Lung (tissue), 12 donors: Measurements from ENCODE around the gene FDPS. TPM values are rescaled to one million over a fixed set of nuclear protein-coding genes. Genes with fewer than 3 reads are reported as not detected.

Experiments used
- ATAC-seq: fragments of 200-7000 bp; cut with Tn5 transposase; one replicate; pipeline ENCODE4 v1.9.1; 2020; ENCODE audit warnings: moderate number of reproducible peaks; ENCODE audit not compliant: insufficient read depth, low FRiP score
- DNase-seq, 3 donors: peaks; one replicate each; pipeline ENCODE4 v3.0.0-alpha.2; 2013 to 2017
- H3K27ac ChIP-seq, 2 donors: one replicate each; pipeline ENCODE4 v1.5.1; 2013; ENCODE audit warnings: mild to moderate bottlenecking in 2 of 2, moderate library complexity in 2 of 2, control low read depth in 1 of 2, inconsistent platforms in 1 of 2, low read depth in 1 of 2, low read length in 1 of 2
- H3K27me3 ChIP-seq, 3 donors: one replicate each; pipeline ENCODE4 v1.5.1; 2013; ENCODE audit warnings: low read length in 2 of 3; ENCODE audit not compliant: control insufficient read depth in 3 of 3, insufficient read depth in 3 of 3
- H3K36me3 ChIP-seq, 4 donors: one replicate each; pipeline ENCODE4 v1.5.1; 2013; ENCODE audit warnings: low read length in 4 of 4, mild to moderate bottlenecking in 1 of 4, moderate library complexity in 1 of 4; ENCODE audit not compliant: control insufficient read depth in 4 of 4, insufficient read depth in 4 of 4
- H3K4me1 ChIP-seq, 5 donors: one replicate each; pipeline ENCODE4 v1.5.1; 2013; ENCODE audit warnings: low read length in 5 of 5, mild to moderate bottlenecking in 2 of 5, moderate library complexity in 1 of 5; ENCODE audit not compliant: control insufficient read depth in 5 of 5, insufficient read depth in 5 of 5
- H3K4me3 ChIP-seq: one replicate; pipeline ENCODE4 v1.5.1; 2013; ENCODE audit warnings: mild to moderate bottlenecking, control low read depth, moderate library complexity
- H3K9ac ChIP-seq, 2 donors: one replicate each; pipeline ENCODE4 v1.5.1; 2013; ENCODE audit warnings: low read length in 2 of 2, control low read depth in 1 of 2; ENCODE audit not compliant: insufficient read depth in 1 of 2
- H3K9me3 ChIP-seq, 4 donors: one replicate each; pipeline ENCODE4 v1.5.1; 2013; ENCODE audit warnings: low read length in 3 of 4, mild to moderate bottlenecking in 1 of 4, moderate library complexity in 1 of 4; ENCODE audit not compliant: control insufficient read depth in 4 of 4, insufficient read depth in 3 of 4
- WGBS, 2 donors: extraction: QIAGEN DNeasy Blood & Tissue Kit; methylation state at CpG; one replicate each; pipeline ENCODE4 v1.1.7; 2013; 5-methylcytosine and 5-hydroxymethylcytosine counted together
- polyA plus RNA-seq, 2 donors: library from polyadenylated mRNA; stranded (reverse); fragments of 200-250 nt; gene quantifications; one replicate each; pipeline ENCODE4 v1.2.1, GENCODE V29; 2013
- total RNA-seq, 2 donors: library from RNA; depleted of rRNA in 1 of 2; stranded (reverse); fragments of >200 nt in 1 of 2; gene quantifications; one replicate each; pipeline ENCODE4 v1.2.1, GENCODE V29; 2014 to 2021
- TF ChIP-seq, protein P1 (sequence below): IDR thresholded peaks from 2 replicates; pipeline ENCODE4 v1.5.1; 2012; ENCODE audit warnings: mild to moderate bottlenecking; ENCODE audit errors: control extremely low read depth, extremely low read depth
- donor health status: control.
- donor health status: control.
- donor health status: Bipolar disorder and iron deficiency.
- donor health status: healthy.
- donor health status: DM: yes; HTN: yes; CAD: no.

The FDPS gene
- total and polyA plus RNA-seq, 4 donors, result 193 to 385 (median 308) TPM

DNA sequence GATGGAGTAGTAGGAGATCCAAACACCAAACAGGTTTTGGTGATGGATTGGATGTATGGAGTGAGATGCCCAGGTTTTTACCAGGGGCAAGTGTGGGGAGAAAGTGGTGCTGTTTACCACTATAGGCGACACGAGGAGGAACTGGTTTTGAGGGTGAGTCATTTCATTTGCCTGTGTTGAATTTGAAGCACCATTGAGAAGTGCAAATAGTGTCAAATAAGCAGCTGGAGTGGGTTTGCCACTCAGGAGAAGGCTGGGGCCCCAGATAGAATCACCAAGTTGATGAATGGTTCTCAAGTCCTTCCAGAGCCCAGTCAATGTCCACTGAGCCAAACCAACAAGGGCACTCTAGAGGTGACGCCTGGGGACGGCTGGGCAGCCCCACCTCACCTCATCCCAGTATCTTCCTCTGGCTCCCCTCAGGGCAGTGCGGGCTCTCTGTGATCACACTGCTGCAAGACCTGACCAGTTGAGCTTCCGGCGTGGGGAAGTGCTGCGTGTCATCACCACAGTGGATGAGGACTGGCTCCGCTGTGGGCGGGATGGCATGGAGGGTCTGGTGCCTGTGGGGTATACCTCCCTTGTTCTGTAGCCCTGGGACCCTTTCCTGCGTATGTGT, 21.4 kb downstream of the FDPS start:
- Histone ChIP-seq H3K4me1 (peaks cover 0 to 9% (median 5%) of the 10 kb centered on the region in 5 donors), H3K36me3 (peaks cover 15 to 24% (median 20%) of the 10 kb centered on the region in 4 donors), H3K9ac (no peak overlapping the region), H3K9me3 (no peaks in the 10 kb centered on the region), H3K4me3 (no peak overlapping the region), H3K27me3 (no peaks in the 10 kb centered on the region), H3K27ac (no peak overlapping the region)
- WGBS, 2 donors, result 74 to 84% methylated on average over 11 of the region's 11 CpGs
- TF ChIP-seq, protein P1, sequence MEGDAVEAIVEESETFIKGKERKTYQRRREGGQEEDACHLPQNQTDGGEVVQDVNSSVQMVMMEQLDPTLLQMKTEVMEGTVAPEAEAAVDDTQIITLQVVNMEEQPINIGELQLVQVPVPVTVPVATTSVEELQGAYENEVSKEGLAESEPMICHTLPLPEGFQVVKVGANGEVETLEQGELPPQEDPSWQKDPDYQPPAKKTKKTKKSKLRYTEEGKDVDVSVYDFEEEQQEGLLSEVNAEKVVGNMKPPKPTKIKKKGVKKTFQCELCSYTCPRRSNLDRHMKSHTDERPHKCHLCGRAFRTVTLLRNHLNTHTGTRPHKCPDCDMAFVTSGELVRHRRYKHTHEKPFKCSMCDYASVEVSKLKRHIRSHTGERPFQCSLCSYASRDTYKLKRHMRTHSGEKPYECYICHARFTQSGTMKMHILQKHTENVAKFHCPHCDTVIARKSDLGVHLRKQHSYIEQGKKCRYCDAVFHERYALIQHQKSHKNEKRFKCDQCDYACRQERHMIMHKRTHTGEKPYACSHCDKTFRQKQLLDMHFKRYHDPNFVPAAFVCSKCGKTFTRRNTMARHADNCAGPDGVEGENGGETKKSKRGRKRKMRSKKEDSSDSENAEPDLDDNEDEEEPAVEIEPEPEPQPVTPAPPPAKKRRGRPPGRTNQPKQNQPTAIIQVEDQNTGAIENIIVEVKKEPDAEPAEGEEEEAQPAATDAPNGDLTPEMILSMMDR, result no peak
- ATAC-seq (peak; percentile 42), DNase-seq (no peak)

DNA sequence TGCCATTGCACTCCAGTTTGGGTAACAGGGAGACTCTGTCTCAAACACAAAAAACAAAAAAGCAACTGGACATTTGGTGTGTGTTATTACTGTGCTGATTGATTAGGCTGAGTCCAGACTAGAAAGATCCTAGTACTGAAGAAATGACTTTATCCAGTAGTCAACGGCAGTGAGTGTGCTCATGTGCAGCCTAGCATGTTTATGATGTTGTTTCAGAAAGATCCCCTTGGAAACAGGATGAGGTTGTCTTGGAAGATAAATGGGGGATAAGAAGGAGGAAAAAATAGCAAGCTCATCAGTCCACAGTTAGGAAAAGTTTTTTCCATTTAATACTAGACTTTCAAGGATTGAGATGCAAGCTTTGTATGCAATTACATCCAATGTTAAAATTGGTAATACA, 26.3 kb downstream of the FDPS start:
- ATAC-seq (no peak), DNase-seq (peak in 2 of 3 donors; percentile 10 to 27)
- Histone ChIP-seq H3K27me3 (no peaks in the 10 kb centered on the region), H3K9me3 (no peaks in the 10 kb centered on the region), H3K4me1 (peaks cover 0 to 1% (median 0%) of the 10 kb centered on the region in 5 donors), H3K4me3 (no peak overlapping the region), H3K27ac (no peak overlapping the region), H3K9ac (no peak overlapping the region), H3K36me3 (peaks cover 26 to 46% (median 35%) of the 10 kb centered on the region in 4 donors)
- 66 to 75% methylated on average over 1 of the region's 1 CpG for WGBS, 2 donors
- TF ChIP-seq, protein P1, result no peak

DNA sequence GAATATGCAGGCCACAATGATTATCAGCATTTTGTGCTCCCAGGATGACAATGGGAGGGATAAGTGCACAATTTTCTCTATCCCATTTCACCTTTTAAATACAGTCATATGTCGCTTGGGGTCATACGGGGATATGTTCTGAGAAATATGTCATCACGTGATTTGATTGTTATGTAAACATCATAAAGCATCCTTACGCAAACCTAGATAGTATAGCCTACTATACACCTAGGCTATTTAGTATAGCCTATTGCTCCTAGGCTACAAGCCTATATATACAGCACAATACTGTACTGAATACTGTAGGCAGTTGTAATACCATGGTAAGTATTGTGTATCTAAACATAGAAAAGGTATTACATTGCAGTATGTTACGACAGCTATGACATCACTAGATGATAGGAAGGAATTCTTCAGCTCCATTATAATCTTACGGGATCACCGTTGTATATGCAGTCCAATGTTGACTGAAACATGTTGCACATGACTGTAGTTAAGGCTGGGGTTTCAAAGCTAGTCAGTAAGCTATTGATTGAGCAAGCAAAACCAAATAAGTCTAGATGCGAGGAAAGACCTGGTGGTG, 30.9 kb downstream of the FDPS start:
- no peaks in the 10 kb centered on the region for H3K9me3 ChIP-seq
- H3K27me3 ChIP-seq, result no peaks in the 10 kb centered on the region
- no peaks in the 10 kb centered on the region for H3K4me1 ChIP-seq
- TF ChIP-seq, protein P1, result no peak
- 90 to 92% methylated on average over 8 of the region's 8 CpGs for WGBS, 2 donors
- ATAC-seq (no peak), DNase-seq (no peak)
- H3K27ac ChIP-seq, result no peak overlapping the region
- no peak overlapping the region for H3K9ac ChIP-seq
- H3K4me3 ChIP-seq, result no peak overlapping the region
- peaks cover 35 to 51% (median 41%) of the 10 kb centered on the region in 4 donors for H3K36me3 ChIP-seq

DNA sequence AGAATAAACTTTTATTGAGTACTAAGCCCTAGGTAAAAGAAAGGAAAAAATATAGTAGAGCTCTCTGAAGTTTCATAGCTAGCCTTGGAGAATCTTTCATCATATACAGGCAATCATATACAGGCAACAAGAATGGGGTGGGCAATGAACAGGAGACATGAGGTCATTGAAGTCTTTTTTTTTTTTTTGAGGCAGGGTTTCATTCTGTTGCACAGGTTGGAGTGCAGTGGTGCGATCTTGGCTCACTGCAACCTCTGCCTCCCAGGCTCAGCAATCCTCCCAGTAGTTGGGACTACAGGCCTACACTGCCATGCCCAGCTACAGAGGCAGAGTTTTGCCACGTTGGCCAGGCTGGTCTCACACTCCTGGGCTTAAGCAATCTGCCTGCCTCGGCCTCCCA, 34.2 kb downstream of the FDPS start:
- H3K9ac ChIP-seq, result no peak overlapping the region
- DNase-seq (no peak), ATAC-seq (no peak)
- no peaks in the 10 kb centered on the region for H3K27me3 ChIP-seq
- H3K9me3 ChIP-seq, result no peaks in the 10 kb centered on the region
- no peak overlapping the region for H3K4me3 ChIP-seq
- H3K27ac ChIP-seq, result no peak overlapping the region
- peaks cover 31 to 61% (median 44%) of the 10 kb centered on the region in 4 donors for H3K36me3 ChIP-seq
- no peaks in the 10 kb centered on the region for H3K4me1 ChIP-seq
- TF ChIP-seq, protein P1, result no peak
- 95 to 98% methylated on average over 3 of the region's 3 CpGs for WGBS, 2 donors
